Measurements from ENCODE around the gene FBXO7. TPM values are rescaled to one million over a fixed set of nuclear protein-coding genes. Genes with fewer than 3 reads are reported as not detected.
"Not testable (repeated sequence)": the region's sequence is repeated elsewhere in the genome, so short reads cannot be mapped to it uniquely, and the experiment has no call there.

The FBXO7 gene
- total RNA-seq = 82.9 and 101 TPM in 2 replicates

- peak; percentile 33 for DNase-seq (ENCODE audit: extremely low read depth, low read depth, low spot score)
These were observed at the start of gene FBXO7 for GRCh38 chr22:32474635-32475467. TSS of gene FBXO7 (plus strand) at chr22:32474811. CDS start at chr22:32475003, 192 bp downstream.

DNA sequence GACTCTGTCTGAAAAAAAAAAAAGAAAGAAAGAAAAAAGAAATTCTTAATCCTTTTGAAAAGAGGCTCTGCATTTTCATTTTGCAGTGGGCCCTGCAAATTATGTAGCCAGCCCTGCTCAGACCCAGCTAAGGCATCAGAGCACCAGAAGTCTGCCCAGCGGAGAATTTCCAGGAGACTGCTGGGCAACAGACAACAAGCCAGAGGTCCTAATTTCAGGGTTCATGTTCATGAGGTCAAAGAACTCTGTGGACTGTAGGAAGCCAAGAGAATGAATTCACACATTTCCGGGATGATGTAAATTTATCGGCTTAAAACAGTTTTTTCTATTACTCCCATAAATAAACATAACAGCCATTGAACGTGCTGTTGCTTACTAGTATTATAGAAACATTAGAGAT, 47.7 kb upstream of the FBXO7 start:
- no peak for DNase-seq (ENCODE audit: extremely low read depth, low read depth, low spot score)

DNA sequence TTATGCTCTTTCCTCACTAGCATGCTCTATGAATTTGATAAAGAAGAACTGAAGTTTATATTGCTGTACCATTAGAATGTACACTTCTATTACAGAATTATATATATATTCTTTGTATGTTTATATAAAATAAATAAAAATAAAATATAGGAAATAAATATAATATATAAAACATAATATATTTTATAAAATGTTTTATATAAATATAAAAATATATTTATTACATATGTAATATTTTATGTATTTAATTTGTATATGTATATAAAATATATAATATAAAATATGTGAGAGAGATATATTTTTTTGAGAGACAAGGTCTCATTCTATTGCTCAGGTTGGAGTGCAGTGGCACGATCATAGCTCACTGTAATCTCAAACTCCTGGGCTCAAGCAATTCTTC, 44.3 kb upstream of the FBXO7 start:
- no peak for DNase-seq (ENCODE audit: extremely low read depth, low read depth, low spot score)

GRCh38 chr22:32444068-32444467, 30.5 kb upstream of the FBXO7 start:
- DNase-seq (ENCODE audit: extremely low read depth, low read depth, low spot score) = no peak

DNA sequence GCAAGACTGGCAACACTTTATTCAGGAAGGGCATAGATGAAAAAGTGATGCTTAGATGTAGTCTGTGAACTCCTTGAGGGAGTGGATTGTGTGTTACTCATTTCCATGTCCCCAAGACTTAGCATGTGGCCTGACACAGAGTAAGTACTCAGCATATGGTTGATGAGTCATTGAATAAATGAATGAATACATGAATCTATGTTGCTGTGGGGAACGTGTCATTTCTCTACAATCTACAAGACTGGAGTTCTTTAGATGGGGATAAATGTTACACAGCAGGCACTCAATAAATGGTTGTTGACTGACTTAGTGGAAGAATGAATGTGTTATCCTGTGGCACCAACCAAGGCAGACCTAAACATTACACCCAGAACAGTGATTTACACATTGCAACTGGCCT, 28.3 kb upstream of the FBXO7 start:
- DNase-seq (ENCODE audit: extremely low read depth, low read depth, low spot score) = no peak

DNA sequence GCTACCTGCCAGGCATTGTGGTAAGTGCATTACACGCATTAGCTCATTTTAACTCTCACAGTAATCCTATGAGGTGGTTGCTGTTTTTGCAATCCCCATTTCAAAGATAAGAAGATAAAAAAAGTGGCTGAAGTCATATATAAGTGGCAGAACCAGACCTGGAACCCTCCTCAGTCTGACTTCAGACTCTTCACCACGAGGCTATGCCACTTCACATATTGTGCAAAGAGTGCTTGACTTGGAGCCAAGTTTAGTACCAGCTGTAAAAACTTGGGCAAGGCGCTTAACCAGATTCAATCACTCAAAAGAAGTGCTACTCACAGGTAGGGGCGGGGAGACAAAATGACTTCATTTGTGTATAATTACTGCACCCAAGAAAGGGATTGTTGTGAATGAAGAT, 25.6 kb upstream of the FBXO7 start:
- no peak for DNase-seq (ENCODE audit: extremely low read depth, low read depth, low spot score)

DNA sequence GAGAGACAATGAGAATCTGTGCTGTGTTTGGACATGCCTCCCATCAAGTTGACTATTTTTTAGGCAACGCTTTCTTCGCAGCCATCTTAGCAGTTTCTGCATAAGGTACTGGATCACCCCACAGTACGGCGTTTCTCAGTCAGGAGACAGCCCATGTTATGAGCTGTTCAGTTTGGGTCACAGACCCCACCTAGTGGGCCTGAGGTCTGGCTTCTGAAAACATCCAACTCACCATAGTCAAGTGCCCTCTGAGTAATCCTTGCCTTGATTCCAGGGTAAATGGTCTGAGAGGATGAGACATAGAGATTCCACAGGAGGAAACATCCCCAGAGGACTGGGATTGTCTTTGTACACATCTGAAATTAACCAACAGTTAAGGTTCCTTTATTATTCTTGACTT, 17.6 kb upstream of the FBXO7 start:
- no peak for DNase-seq (ENCODE audit: extremely low read depth, low read depth, low spot score)

DNA sequence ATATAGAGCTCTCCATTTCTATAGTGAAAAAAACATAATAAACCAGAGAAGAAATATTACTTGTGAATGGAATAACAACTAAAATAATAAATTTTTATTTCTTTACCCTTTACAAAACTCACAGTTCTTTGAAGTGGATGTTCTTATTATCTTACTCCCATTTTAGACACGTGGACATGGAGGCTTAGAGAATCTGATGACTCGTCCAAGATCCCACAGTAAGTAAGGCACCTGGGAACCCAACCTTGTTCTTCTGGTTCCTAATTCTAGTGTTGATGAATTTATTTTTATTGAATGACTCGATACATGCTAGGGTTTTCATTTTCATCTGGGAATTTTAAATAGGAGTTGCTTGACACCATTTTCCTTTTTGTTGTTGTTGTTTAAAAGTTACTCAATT, 12.2 kb upstream of the FBXO7 start:
- DNase-seq (ENCODE audit: extremely low read depth, low read depth, low spot score) = no peak

GRCh38 chr22:32465661-32466060, 8.9 kb upstream of the FBXO7 start:
- no peak for DNase-seq (ENCODE audit: extremely low read depth, low read depth, low spot score)

DNA sequence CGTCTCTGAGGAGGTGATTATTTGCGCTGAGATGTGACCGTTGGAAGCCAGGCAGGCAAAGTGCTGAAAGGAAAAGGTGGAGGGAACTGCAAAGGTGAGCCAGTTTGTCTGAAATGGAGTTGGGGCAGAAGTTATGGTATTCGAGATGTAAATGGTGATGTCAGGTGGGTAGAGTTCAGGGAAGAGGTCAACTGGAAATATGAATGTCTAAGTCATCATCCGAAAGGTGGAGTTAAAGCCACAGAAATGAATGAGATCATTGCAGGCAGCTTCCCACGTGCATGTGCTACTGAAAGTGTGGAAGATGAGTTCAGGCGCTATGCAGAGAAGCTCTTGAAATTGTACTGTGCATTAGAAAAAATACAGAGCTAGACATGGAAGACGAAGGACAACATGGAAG, 8.1 kb upstream of the FBXO7 start:
- DNase-seq (ENCODE audit: extremely low read depth, low read depth, low spot score) = no peak

DNA sequence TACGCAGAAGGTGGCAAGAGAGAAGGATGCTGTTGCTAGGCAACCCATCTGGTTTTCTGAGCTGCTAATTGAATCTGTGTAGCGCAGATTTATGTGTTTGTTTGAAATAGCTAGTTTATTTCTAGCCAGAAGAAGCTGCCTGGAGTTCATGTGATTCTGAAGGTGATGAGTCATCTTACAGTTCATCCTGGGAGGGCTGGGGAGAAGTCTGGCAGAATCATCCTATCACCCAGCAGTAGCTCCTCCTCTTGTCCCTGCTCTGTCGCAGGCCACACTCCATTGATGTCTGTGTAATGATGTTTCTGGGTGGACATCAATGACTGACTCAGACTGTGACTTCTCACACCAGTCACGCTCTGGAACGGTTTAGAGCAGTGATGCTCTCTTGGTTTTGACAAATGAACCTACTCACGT, 4.8 kb upstream of the FBXO7 start:
- no peak for DNase-seq (ENCODE audit: extremely low read depth, low read depth, low spot score)

GRCh38 chr22:32473388-32473952, 1.1 kb upstream of the FBXO7 start:
- DNase-seq (ENCODE audit: extremely low read depth, low read depth, low spot score) = peak; percentile 42

DNA sequence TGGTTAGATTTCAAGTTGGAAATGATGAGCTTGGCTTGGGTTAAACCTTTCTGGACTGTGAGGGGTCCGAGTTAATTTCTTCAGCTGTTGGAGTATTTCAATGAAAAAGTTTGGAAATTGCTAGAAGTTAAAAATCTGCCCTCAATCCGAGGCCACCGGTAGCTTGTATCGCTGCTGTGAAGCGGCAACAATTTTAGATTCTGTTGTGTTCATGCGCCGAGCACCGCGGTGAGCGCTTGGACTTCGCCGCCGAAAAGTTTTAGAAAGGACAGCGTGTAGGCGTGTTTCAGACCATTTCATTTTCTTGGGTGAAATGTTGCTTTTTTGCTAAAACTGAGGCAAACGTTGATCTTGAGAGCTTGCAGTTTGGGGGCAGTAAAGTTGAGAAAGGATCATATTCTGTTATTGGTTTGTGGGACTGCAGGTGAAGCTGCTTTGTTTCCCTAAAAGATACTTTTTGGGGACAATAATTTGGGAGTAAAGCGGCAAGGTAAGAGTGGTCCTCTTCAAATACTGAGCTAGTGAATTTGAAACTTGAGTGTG, 928 bp downstream of the FBXO7 start:
- DNase-seq (ENCODE audit: extremely low read depth, low read depth, low spot score) = no peak

GRCh38 chr22:32476281-32477195, 1.9 kb downstream of the FBXO7 start:
- DNase-seq (ENCODE audit: extremely low read depth, low read depth, low spot score) = no peak

DNA sequence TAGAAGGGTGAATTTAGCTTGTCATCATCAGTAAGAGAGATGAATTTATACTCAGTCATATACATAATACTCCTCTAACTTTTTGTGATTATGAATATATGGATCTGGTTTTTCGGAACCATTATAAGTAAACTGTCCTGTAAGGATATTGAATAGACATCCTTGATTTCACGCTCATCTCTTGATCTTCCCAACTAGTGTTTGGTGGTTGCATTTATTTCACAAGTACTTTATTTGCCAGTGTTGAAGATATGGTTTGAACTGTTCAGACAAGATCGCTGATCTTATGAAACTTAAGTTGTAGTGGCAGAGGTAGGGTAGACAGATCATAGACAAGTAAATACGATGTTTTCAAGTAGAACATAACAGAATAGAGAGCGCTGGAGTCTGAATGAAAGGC, 3.0 kb downstream of the FBXO7 start:
- no peak for DNase-seq (ENCODE audit: extremely low read depth, low read depth, low spot score)

DNA sequence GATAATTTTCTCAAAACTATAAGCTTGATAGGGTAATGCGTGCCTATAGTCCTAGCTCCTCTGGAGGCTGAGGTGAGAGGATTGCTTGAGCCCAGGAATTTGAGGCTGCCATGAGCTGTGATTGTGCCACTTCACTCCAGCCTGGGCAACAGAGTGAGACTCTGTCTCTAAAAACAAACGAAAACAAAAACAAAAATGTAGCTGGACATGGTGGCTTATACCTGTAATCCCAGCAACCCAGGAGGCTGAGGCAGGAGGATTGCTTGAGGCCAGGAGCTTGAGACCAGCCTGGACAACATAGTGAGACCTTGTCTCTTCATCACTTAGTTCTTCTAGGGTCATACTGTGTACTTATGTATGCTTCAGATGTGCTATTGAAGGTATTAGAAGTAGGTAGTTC, 3.9 kb downstream of the FBXO7 start:
- DNase-seq (ENCODE audit: extremely low read depth, low read depth, low spot score) = not testable (repeated sequence)

GRCh38 chr22:32478994-32479393, 4.4 kb downstream of the FBXO7 start:
- DNase-seq (ENCODE audit: extremely low read depth, low read depth, low spot score) = no peak

DNA sequence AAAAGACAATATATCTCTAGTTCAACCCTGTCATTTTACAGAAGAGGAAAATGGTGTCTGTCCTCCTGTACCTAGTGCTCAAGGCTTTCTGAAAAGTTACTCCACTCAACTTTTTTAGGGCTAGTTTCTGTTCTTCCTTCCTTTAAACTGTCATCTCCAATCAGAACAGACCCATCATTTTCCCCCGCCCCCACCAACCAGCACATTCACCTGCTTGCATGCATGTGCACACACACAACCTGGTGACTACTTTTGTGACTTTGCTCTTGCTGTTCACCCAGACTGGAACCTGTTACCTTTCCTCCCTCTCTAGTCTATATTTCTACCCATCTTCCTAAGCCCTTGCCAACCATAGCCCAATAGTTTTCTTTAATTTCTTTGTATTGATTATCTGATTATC, 5.6 kb downstream of the FBXO7 start:
- no peak for DNase-seq (ENCODE audit: extremely low read depth, low read depth, low spot score)

GRCh38 chr22:32482708-32483107, 8.1 kb downstream of the FBXO7 start:
- DNase-seq (ENCODE audit: extremely low read depth, low read depth, low spot score) = no peak

DNA sequence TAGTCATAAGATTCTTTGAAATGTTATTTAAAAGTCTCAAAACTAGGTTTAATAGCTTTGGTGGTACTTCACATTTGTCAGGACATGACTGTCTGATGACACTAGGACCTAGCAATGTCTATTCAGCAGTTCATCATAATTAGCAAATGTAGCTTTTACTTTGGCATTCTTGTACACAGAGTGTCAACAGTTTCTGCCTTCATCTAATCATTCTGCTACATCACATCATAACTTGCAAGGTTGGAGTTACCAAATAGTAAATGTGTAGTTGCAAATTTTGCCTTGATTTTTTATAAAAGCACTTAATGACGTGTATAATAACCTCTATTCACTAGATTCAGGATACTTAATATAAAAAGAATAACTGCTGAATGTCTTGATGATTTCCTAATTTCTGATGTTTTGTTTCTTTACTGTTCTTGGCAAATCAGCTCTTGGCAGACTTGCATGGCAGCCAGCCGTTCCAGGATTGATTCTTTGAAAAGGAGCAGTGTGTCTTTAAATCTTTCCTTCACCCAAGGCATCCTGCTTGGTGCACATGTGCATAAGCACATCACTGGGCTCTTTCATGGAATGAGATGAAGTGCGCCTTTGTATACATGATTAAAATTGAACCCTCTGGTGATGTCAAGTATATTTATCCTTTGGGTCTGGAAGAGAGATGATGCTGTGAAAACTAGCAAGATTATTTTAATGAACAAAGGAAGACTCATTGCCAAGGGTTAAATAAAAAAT, 12.2 kb downstream of the FBXO7 start:
- no peak for DNase-seq (ENCODE audit: extremely low read depth, low read depth, low spot score)

GRCh38 chr22:32487461-32487860, 12.8 kb downstream of the FBXO7 start:
- DNase-seq (ENCODE audit: extremely low read depth, low read depth, low spot score) = no peak
